HG02678 (cell line): ENCODE data around the gene TBC1D16.

Experiments
- ATAC-seq: cut with Tn5 transposase; IDR thresholded peaks from one replicate; pipeline ENCODE4 v1.9.1; 2021; ENCODE audit warnings: mild to moderate bottlenecking, moderate library complexity; ENCODE audit not compliant: unreplicated experiment

The TBC1D16 gene

GRCh38 chr17:80035687-80035936 is at the start of gene TBC1D16:
Gene TBC1D16, minus strand, starts transcription at chr17:80035872. Its CDS starts 22,325 bp downstream, at chr17:80013547.
- peak; percentile 60 for ATAC-seq

GRCh38 chr17:80084773-80085172 is 49.1 kb upstream of the TBC1D16 start:
- ATAC-seq: no peak

DNA sequence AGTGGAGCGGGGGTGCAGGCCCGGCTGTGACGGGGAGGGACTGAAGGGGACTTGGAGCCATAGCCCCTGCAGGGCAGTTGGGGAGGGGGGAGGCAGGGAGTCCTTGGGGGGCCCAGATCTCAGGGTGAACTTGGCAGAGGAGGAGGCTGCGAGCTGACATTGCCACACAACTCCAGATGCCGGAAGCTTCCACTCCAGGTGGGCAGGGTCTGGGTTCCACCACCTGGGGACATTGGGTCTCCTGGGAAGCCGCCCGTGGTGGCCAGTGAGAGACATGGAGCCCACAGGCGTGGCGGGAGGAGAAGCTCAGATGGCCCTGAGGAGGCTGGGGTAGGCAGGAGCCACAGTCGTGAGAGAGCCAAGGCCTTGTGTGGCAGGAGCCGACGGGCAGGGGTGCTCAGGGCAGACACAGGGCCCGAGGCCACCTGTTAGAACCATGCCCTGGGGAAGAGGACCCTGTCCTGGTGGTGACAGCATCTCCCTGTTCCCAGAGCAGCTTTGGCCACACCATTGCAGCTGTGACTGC is 47.5 kb upstream of the TBC1D16 start:
- no peak for ATAC-seq

DNA sequence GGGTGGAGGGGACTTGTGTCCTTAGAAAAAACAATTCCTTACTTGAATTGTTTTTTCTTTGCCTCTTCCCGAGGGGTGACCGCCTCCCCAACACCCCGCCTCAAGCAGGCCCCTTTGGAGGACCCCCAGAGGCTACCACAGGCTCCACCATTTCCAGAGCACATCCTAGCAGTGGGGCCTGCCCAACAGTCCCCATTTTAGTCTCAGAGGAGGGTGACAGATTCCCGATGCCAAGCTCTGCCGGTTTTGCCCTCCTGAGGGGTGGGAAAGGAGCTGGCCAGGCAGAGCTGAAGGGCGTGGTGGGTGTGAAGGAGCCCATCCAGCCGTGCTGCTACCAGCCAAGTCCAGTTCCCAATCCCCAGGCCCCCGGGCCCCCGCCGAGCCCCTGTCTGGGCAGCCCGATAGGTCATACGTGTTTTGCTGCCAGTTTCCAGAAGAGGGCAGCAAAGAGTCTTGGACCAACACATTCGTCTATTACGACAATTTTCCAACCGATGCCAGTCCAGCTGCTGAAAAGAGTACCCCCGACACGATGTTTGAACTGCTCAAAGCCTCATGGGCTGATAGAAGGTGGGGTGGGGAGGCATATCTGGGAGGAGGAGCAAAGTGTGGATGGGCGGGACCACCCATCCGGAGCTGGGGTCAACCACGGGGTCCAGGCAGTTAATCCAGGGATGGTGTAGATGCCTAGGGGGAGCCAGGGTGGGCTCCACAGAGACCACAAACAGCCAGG is 46.9 kb upstream of the TBC1D16 start:
- ATAC-seq: no peak

DNA sequence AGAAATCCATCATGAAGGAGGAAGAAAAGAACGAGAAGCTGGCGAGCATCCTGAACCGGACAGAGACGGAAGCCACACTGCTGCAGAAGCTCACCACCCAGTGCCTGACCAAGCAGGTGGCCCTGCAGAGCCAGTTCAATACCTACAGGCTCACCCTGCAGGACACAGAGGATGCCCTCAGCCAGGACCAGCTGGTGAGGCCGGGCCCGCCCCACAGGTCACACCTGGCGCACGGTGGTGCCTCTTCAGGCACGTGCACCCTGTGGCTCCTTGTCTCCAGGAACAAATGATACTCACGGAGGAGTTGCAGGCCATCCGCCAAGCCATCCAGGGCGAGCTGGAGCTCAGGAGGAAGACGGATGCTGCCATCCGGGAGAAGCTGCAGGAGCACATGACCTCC is 45.9 kb upstream of the TBC1D16 start:
- ATAC-seq: no peak

GRCh38 chr17:80080081-80080480 is 44.4 kb upstream of the TBC1D16 start:
- ATAC-seq: no peak

DNA sequence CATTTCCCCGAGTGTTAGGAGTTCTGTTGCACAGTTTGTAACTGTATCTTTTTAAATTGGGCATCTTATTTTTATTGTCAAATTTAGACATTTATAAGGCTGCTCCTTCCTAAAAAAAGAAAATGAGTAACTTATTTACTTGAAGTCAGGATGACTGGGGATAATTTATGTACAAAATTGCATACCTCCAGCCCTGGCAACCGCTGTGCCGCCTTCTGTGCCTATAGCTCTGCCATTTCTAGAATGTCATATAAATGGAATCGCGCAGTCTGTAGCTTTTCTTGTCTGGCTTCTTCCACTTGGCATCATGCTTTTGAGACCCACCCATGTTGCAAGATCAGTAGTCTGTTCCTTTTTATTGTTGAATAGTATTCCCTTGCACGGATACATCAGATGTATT is 36.7 kb upstream of the TBC1D16 start:
- no peak for ATAC-seq

DNA sequence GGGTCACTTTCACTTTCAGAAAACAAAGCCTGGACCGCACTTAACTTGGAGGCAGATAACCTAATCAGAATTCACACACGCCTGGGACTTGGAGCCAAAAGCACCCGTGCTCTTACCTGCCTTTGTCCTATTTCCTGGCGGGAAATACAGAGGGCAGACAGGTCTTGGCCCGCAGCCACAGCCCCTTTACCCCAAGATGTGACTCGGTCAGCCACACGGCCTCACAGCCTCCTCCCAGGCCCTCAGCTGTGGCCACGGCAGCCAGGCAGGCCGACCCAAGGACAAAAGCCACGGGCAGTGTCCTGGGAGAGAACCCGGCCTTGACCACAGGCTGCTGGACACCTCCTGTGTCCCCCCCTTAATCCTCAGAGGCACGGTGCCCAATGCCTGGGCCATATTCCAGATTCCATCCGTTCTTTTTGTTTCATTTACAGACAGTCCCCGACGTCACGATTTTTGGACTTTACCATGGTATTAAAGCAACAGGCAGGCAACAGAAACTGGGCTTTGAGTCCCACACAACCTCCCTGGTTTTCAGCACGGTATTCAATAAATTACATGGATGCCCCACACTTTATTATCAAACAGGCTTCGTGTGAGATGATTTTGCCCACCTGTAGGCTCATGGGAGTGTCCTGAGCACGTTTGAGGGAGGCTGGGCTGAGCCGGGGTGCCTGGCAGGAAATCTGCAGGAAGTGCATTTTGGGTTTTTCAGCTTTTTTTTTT is 35.6 kb upstream of the TBC1D16 start:
- no peak for ATAC-seq

GRCh38 chr17:80070375-80071115 is 34.9 kb upstream of the TBC1D16 start:
- no peak for ATAC-seq

DNA sequence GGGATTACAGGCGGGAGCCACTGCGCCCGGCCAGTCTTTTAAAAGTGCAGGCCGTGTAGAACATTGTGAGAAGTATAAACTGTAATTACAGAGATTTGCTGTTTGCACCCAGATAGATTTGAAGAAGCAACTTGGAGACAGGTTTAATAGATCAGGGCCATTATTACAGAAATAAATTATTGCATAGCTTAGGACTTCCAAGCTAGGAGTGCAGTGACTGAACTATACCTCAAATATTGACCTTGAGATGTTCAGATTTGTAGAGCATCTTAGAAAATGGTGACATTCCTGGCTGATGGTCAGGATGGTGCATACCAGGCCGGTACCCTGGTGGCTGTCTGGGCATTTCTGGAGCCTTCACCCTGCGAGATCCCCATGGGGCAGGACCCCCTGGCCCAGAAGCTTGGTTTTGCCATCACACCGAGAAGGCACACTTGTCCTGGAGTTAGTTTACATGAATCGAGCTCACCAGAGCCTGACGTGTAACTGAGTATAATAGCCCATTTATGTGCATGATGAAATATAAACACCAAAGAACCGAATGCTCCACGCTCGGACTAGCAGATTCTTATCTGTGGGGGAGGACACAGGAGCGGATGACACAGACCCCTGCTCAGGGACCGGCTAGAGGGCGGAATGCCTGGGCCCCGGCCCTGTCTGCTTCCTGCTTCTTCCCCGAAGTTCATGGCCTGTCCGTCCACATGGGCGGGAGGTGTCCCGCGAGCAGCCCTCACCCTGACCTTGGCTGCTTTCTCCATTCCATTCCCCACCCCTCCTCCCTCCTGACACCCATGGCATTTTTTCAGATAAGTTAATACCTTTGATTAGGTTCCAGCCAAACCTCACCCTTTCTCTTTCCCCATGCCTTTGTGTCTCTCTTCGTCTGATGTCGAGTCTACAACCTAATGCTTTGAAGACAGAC is 32.9 kb upstream of the TBC1D16 start:
- ATAC-seq: no peak

- no peak for ATAC-seq
Observed at GRCh38 chr17:80067393-80067986, 31.8 kb upstream of the TBC1D16 start.

DNA sequence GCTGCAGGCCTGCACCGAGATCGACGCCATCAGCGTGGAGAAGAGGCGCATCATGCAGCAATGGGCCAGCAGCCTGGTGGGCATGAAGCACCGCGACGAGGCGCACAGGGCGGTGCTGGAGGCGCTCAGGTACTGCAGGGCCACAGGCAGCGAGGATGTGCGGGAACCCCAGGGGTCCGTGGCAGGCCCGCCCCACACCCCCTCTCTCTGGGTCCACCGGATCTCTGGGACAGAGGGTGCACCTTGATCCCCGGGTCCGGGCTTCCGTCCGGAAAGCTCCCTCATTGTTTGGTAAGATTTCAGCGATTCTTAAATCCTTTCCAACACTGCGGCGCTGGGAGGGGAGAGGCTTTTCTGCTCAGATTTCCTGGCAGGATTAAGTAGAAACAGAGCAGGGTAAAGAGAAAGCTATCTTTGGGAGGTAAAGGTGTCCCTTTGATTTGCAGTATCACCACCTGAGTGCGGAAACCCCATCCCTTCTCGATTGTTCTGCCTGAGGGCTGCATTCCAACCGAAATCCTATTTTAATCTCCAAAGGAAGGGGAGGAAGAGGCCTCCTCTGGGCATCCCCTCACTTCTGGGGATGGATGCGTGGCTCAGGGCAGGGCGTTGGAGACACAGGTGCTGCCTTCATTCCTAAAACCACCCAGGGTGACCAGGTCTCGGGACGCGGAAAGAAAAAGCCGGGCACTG is 30.0 kb upstream of the TBC1D16 start:
- ATAC-seq: no peak

DNA sequence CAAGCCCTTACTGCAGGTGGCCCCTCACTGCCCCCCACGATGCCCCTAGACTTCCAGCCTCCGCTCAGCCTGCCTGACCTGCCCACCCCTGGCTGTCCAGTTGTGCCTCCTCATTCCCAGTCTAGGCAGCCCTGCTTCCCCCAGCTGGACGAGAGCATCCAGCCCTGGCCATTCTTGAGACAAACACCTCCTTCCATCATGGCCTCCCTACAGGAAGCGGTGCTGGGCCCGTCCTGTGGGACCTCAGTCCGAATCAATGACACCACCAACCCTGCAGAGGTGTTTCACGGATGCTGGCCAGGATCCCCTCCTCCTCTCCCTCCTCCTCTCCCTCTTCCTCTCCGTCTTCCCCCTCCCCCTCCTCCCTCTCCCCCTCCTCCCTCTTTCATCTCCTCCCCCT is 29.0 kb upstream of the TBC1D16 start:
- no peak for ATAC-seq

DNA sequence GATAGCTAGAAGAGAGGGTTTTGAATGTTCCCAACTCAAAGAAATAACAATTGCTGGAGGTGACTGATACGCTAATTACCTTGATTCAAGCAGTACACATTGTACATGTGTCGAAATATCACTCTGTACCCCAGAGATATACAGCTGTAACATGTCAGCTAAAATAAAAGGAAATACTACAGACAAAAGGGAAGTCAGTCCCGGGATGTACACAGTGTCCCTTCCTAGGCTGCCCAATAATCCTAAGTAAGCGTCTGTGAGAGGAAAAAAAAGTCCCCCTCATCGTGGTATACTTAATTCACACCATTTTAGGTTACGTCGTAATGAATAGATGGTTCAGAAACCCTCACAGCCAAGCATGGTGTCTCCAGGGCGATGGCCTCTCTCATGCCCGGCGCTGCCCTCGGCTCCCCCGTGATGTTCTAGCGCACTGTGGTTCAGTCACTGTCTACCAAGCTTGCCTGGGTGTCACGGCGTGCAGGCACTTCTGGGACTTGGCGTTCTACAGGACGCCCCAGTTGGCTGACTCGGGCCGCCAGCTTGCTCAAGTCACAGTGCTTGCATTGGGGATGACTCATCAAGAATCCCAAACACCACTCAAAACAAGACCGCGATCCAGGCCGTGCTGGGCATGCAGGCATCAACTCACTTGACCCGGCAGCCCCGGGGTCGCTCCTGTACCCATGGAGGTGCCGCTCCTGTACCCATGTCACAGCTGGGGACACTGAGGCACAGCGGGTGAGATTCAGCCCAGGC is 28.3 kb upstream of the TBC1D16 start:
- no peak for ATAC-seq

GRCh38 chr17:80061421-80061820 is 25.7 kb upstream of the TBC1D16 start:
- ATAC-seq: no peak

DNA sequence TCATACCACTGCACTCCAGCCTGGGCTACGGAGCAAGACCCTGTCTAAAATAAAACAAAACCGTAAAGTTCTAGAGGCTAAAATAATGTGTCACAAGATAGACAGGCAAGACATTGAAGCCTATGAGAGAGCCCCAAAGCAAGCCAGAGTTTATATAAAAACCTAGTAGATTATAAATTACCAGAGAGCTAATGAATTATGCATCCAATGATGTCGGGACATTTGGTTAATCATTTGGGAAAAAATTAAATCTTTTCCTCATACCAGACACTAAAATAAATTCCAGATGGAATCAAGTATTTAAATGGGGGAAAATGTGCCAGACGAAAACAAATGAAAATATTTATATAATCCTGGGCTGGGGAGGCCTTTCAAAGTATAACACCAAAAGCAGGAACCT is 25.0 kb upstream of the TBC1D16 start:
- ATAC-seq: no peak

GRCh38 chr17:80058311-80058955 is 22.8 kb upstream of the TBC1D16 start:
- ATAC-seq: no peak

DNA sequence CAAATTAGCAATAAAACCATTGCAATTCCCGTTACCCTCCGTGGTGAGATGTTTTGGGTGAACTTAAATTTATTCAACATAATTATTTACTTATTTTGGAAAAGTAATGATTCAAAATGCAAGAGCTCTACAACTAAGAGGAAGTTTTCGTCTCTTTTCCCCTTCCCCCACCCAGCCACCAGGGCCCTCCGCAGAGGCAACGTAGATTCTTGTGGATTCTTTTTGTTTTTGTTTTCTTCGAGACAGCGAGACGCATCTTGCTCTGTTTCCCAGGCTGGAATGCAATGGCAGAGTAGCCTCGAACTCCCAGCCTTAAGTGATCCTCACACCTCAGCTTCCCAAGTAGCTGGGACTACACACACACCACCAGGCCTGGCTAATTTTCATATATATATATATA is 19.9 kb upstream of the TBC1D16 start:
- no peak for ATAC-seq

DNA sequence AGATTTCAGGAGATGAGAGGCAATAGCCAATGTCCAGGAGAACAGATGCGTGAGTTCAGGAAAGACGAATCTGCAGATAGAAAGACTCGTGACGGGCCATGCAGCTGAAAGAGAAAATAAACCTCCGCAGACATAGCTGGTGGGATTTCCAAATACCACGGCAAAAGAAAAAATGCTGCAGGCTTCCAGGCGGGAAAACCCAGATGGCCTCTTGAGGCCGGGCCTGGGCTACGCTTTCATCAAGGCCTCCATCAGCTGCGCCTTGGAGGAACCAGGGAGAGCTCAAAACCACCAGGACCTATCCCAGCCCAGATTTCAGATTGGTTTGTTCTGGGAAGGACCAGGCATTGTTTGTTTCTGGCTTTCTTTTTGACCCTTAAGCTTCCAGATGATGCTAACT is 17.4 kb upstream of the TBC1D16 start:
- no peak for ATAC-seq
